Stimulated activated CD8-positive, alpha-beta memory T cell treated with anti-CD3 and anti-CD28 coated beads, Interleukin-2, amount 100 ng/mL, for 48 hours (primary cell): Measurements from ENCODE around the gene RAB28.

Source experiments
- DNase-seq, 2 donors: peaks; one replicate each; pipeline ENCODE4 v3.0.0-alpha.2; 2020; ENCODE audit warnings: low read depth in 2 of 2

Gene RAB28

DNA sequence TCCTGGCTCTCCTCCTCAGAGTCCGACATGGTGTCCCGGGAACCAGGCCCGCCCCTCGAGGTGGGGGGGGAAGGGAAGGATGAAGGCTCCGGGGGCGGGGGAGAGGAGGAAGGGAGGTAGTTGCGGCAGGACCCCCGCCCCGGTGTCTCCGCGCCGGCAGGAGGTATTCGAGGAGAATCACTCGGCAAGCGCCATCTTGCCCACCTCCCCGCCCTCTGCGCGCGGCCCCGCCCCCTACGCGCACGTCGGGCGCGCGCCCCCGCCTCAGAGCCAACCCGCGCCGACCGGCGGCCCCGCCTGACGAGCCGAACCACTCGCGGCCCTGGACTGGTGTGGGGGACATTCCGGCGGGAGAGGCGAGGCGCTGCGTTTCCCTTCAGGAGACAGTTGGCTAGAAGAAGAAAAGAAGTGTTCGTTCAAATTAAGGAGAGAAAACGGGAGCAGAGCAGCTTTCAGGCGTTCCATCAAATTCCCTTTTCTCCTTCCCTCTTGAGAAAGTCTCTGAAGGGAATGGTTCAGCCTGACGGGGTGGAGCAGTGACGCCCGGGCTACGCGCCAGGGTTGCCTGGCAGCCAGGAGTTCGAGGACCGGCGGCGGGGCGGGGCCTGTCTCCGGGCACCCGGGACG is at the start of gene RAB28:
TSS of gene RAB28 (minus strand) at position 219 of the 627 bp plus-strand sequence.
- DNase-seq, result peak; percentile 85 to 87

DNA sequence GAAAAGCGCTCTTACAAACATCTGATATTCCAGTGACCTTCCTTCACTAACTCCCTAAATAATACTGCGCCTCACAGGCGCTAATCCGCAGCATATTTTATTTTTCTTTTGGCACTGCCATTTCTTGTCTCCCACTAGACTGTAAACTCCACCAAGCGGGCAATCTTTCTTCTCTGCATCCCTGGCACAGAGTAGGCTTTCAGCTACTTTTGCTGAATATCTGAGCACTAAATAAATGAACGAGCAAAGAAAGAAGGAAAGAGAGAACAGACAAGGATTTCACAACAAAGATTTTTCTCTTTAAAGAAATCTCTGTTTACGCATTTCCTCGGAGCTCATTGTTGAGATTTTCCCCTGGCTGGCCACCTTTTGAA is 47.5 kb upstream of the RAB28 start:
- DNase-seq, result no peak

DNA sequence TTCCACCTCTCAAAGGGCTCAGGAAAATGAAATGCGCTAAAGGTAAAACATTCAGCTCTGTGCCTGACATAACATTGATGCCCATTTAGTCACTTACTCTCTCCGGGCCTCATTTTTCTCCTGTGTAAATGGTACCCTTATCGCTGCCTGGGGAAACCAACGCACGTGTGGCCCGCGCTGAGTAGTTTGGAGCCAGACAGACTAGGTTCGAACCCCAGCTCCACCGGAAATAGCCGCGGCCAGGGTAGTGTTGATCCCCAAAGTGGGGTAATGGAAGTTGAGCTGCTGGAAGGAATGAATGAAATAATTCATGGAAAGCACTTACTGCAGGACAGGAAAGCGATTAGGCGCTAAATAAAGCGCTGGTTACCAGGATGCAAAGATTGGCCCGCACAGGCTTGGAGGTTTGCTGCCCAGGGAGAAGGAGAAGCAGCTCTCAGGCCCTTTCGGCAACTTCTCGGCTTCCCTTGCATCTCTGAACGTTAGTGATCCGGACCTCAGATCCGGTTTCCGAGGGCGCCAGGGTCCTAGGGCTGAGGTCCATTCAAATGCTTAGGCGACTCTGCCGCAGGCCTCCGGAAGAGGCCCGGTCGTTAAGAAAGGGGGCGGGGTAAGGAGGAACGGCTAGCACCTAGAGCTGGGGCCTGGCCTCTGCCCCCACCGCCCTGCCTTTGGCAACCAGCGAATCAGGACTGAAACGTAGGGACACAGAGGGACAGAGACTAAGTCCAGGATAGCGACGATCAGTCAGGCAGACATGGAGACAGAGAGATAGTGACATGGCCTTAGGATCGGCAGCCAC is 46.9 kb upstream of the RAB28 start:
- DNase-seq, result no peak

DNA sequence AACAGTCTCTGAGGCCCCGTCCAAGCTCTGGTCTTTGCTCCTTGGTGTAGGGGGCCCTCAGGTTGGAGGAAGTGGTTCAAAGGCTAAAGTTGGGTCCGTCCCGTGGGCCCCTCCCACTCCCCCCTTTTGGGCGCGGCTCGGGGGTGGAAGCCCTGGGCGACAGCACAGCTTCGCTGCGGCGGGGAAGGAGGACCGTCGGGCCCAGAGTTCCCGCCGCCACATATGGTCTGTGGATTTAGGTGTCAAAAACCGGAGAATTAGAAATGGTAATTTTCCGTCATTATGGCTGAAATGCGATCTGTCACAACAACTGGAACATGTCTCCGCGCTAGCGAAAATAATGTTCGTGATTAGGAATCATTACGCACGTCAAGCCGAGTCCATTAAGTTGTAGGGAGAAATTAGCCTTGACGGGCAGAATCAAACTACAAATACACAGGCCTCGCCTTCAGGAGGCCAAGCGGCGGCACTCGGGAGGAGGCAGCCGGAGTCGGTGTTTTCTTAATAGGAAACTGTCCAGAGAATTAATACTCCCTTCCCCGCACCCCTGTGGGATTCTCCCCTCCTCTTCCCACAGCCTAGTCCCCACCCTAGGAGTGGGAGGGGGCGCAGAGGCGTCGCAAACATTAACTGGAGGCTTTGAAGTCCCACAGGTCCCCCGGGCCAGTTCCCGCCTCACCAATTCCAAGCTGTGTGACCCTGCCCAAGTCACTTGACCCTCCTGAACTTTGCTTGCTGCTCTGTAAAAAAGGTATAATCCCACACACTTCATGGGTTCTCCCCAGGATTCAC is 45.2 kb upstream of the RAB28 start:
- DNase-seq, result no peak

DNA sequence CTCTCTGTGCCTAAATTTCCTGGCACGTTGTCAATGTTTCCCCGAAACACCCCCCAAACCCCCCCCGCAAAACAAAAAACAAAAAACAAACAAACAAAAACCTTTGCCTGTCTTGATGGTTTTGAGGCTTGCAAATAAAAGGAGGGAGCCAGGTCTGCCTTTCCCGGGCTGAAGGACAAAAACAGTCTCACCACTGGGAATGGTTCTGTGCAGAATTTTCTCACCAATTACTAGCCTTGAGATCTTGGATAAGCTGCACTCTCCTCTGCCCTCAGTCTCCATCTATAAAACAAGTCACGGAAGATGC is 44.6 kb upstream of the RAB28 start:
- DNase-seq, result no peak

DNA sequence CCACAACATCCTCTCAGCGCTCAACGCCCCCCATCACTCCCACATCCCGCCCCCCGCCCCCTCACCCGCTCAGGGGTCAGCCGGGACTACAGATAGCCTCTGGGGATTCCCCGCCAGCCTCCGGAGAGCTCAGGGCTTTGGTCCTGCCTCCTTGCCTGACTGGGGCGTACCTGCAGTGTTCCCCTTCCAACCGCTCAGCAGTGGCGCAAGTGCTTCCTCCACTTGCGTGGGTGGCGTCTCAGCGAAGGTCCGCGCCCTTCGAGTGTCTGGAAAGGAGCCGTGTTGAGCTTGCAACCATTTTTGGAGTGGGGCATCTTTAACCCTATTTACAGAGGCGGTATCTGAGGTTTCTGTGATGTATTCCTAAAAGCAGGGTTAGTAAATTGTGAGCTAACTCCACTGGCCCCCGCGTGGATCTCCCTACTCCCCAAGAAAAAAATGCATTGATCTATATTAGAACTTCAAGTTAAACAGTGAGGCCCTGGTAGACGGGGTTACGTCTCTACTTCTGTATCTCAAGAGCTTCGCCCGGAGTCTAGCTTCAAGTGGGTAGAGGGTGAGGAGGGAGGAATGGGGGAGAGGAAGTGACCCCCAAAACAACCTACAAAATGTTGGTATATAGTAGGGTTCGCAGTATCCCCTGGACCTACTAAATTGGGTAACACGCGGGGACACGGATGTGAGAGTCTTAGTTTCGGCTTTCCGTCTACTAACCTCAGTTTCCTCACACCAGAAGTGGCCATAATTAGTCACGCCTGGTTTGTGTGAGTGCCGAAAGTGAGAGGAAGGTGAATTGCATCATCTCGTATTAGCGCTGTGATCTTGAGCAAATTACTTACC is 44.1 kb upstream of the RAB28 start:
- no peak for DNase-seq

DNA sequence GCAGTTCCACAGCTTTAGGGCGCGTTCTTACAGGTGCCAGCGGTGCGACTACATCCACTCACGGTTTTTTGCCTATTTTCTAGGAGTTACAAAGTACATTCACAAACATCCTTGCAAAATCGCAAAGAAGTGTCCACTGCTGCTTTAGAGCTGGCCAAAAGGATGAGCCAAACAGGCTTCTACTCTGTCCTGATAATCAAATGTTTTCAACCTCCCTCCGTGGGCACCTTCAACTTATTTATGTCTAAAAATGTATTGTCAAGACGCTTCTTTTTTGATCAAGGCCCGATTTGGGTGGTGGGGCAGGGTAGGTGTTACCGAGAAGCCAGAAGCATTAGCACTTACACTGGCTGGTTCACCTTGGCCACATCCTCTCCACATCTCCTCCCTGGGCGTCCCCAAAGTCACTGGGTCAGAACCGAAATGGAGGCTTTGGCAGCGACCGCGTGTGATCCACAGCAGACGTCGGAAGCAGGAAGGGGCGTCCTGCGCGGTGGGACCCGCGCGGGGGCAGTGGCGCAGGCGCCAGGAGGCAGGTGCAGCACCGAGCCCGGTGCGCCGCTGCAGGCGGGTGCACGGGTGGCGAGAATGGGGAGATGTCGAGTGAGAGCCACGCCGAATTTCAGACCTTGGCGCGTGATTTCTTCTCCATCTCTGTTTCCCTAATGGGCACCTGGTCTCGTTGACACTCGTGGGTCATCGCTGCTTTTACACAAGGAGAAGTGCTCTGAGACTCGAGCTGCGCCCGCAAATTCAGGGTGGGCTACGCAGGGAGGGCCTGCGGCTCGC is 43.2 kb upstream of the RAB28 start:
- DNase-seq, result no peak

DNA sequence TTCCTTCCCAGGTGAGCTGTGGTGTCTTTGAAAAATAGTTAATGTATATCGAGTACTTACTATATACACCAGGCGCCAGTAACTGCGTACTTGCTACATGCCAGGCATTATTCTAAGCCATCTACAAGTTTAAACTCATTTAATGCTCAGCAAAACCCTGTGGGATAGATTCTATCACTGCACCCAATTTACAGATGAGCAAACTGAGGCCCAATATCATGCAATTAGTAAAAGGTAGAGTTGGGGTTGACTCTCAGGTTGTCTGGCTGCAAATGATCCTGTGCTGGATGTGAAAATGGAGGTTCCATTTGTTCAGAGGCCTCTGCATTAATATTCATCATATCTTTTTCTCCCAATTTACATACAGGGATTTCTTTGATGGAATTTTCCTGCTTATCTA is 42.5 kb upstream of the RAB28 start:
- DNase-seq, result no peak

DNA sequence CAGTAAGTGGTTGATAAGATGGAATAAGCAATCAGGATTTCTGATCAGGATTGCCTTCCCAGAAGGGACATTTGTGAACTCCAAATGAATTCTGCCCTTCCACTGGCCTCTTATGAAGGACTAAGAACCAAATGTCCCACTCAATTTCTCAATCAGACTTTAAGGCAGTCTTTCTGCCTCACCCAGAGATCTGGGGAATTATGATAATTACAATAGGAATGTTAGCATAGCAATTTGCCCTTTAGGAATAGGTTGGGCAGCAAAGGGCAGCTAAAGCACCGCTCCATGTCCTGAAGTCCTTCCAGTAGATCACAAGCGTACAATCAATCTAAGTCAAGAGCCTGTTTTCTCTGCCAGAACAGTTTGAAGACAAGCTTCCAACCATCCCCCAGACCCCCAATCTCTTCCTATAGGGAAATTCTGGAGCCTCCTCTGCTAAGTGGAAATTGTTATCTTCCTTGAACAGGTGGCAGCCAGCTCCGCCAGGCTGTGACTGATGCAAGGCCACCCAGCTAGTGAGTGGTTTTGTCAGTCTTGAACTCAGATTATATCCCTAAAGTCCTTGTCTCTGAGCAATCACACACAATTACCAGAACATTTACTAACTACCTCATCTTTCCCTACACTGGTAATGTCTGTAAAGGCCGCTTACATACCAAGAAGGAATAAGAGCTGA is 41.6 kb upstream of the RAB28 start:
- no peak for DNase-seq

DNA sequence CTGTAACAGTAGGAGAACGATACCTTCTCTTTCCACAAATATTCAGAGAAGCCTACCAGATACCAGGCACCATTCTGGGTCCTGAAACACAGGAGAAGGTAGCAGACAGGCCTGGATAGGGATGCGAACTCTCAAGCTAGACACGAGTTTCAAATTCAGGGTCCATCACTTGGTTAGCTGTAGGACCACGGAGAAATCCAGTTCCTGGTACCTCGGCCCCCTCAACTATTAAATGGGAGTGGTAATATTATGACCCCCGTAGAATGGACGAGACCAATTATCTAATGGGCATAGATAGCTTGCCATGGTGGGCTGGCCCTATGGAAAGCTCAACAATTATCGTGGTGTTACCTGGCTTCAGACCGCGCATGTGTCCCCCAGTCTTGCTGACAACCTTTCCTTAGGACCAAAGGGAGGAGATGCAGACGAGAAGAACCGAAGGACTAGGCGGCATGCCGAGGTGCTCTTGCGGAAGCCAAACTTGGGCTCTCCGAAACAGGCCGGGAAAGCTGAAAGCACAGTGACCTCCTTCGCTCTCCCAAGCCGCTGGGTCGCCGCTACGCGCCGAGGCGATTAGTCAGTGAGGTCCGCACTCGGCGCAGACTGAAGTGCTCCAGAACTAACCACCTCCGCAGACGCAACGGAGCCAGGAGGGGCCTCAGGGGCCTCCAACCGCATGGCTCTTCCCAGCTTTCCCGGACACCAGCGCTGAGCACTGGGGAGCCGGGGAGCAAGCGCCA is 40.5 kb upstream of the RAB28 start:
- DNase-seq, result no peak

DNA sequence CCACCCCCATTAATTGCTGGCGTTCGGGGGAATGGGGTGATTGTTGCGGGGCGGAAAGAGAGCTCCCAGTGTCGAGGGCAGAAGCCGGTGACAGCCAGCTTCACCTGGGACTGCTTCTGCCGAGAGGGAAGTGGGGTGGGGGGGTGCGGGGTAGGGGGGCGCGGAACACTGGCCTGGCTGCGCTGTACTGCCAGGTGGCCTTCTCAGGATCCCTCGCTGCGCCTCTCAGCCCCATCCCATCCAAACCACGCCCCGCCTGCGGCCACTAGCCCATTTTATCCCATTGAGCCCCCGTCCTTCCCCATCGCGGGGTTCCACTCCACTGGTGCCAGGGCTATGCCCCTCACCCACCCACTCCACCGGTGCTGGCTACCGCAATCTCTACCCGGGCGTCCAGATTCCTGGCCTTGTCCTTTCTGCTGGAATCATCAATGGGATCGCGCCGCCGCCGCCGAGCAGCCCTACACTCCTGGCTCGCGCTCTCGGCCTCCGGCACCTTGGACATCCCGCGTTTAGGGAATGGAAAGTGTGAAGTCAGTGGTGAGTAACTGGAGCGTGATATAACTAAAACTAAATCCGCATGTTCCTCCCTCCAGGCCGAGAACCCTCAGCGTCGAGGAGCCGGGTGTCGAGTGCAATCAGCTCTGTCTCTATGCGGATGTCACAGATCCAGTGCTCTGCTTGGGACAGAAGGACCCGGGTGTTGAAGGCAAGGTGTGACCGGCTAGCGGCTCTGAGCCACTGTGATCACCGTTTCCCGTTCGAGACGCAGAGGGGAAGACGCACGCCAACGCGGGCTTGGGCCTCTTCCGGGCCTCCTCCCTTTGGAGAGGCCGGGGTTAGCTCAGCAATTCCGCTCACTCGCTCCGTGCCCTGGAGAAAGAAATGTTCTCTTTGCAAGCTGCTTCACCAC is 39.7 kb upstream of the RAB28 start:
- DNase-seq, result no peak

DNA sequence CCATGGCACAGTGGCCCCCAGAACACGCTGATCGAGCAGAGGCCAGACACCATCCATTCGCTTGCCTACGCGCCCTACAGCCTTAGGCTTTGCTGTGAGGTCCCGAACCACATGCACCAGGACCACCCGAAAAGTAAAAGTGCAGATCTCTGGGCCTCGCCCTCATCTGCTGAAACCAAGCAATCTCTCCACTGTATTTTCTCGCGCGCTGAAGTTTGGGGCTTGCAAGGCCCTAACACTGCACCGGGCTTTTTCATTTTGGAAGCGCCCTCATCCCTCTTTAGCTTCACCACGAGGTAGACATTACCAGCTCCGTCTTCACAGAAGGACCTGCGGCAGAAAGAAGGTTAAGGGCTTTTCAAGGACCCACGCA is 39.0 kb upstream of the RAB28 start:
- DNase-seq, result no peak

DNA sequence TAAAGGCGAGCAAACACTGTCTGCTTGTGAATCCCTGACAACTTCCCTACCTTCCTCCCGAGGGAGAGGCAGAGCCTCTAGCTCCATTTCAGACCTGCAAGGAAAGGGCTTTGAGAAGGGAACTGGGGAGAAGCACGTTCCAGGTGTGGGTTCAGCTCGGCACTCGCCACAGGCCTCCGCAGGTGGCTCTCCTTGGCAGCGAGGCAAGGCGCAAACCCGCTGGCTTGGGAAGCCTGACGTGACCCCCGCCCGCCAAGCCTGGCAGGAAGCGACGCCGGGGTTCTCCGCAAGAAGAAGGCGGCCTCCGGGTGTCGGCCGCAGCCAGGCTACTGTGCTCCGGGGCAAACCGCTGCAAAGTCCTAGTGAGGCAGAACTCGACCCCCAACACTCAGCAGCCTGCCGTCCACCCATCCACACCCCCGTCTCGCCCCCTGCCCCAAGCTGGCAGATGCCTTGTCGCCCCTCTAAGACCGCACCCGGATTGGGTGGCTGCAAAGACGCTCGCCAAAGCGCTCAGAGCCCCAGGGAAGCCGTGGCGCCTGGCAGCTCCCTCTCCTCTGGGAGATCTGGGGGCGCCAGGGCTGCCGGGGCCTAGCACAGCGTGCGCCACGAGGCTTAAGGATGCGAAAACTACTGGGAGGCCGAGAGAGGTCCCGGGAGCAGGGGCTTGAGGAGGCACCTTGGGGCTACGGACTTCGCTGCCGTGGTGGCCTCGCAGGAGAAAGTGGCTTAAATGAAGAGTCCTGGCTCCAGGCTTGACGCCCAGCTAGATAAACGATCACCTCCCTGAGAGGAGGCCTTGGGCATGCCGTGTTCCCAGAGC is 38.4 kb upstream of the RAB28 start:
- DNase-seq, result no peak

DNA sequence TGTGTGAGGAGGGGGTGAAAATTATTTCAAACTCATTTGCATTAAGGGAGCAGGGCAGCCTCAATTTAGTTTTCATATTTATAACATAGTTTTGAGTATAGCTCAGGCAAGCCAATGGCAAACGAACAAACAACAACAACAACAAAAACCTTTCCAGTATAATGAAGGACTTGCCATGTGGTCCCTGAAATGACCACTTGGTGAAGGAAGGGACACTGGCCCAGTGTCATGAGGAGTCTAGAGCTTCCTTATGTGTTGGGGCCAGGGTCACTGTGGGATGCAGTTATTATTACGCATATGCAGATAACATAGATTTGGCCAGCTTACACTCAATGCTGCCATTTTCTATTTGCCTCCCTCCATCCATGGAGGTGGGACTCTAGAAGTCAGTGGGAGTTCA is 36.9 kb upstream of the RAB28 start:
- DNase-seq, result no peak

DNA sequence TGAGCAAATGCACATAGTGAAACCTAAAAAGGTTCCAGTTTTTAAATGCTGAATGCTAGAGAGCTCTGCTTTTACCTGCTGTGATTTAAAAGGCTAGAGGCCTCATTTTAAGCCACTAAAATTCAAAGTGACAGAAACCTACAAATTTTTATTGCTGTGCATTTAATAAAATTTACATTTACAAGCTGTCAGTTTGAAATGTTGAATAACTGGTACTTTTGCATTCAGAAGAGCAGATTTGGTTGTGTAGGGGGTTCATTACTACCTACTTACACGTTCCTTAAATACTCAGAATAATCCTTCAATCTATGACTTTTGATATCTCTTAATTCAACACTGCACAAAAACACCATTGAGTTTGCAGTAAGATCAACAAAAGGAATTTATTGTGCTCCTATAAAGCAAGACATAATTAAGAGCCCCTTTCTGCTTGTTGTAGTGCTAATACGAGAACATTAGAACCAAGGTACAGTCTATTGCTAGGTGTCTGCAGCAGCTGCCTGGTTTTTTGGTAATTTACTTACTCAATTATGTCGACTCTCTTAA is 32.2 kb upstream of the RAB28 start:
- DNase-seq, result no peak

DNA sequence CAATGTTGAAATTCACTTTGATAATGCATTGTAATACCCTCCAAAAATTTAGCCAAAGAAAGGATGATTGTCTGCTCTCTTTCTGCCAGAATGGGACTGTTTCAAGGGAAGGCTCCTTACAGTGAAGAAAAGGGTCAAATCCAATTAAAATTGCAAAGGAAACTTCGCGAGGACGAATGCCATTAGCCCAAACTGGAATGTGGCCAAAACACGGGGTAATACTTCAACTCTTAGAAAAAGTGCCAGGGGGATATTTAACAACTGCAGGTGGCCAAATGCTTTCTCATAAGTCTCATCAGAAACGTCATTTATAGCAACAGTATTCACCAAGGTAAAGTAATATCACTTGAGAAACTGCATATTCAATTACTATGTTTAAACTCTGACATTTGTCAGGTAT is 31.1 kb upstream of the RAB28 start:
- no peak for DNase-seq

DNA sequence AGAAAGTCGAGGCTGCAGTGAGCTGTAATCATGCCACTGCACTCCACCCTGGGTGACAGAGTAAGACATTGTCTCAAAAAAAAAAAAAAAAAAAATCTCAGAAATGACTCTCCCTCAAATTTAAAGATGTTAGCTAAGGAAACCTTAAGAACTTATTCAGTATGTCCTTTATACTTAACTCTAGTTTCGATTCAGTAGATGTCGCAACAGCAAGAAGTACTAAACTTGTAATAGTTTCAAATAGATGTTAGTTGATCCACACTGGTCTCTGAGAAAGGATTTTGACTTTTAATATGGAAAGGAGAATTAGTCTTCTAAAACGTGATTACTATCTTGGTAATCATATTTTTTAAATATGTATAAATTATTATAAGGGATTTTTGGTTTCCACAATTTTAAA is 30.6 kb upstream of the RAB28 start:
- DNase-seq, result no peak

DNA sequence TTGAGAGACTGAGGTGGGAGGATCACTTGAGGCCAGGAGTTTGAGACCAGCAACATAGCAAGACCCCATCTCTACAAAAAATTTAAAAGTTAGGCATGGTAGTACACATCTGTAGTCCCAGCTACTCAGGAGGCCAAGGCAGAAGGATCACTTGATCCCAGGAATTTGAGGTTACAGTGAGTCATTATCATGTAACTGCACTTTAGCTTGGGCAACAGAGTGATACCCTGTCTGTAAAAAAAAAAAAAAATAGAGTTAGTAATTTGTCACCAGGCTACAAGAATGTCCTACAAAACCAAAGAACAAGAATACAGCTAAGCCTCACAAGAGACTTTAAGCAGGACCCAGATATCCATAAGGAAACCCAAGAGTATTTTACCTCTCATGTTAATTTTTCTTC is 27.0 kb upstream of the RAB28 start:
- DNase-seq, result no peak
